Measurements from ENCODE around the gene ARHGDIA. TPM values are rescaled to one million over a fixed set of nuclear protein-coding genes. Genes with fewer than 3 reads are reported as not detected.
"Not testable (repeated sequence)": the region's sequence is repeated elsewhere in the genome, so short reads cannot be mapped to it uniquely, and the experiment has no call there.

Gene ARHGDIA
- 158 TPM for total RNA-seq
- long read RNA-seq, transcript ARHGDIA-207 (5 exons, 1,201 nt): minor isoform, 8 of 77 reads
- long read RNA-seq, transcript ARHGDIA-201 (6 exons, 1,906 nt): major isoform, 30 of 77 reads
- long read RNA-seq, partial matches to known transcripts: 0 of 77 reads
- long read RNA-seq, other reads (novel, unspliced or antisense): 33 of 77 reads

DNA sequence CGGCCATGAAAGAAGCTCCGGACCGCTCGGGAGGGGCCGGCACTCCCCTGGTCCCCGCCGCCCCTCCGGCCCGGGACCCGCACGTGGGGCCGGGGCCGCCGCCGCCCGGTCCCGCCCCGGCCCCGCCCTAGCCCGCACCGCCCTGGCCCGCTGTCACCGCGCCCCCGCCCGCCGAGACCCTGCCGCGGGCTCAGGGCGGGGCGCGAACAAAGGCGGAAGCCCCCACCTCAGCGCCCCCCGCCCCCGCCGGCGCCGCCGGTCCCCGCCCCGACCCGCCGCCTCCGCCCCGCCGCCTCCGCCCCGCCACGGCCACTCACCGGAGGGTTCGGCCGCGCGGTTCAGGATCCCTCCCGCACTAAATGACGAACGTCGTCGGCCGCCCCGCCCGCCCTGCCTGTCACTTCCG lies at the start of gene ARHGDIA:
TSS of gene ARHGDIA (minus strand) at position 357 of the 406 bp plus-strand sequence. CDS start 1,407 bp downstream, outside the sequence.
- DNase-seq (ENCODE audit: low spot score): no peak
- intact Hi-C loops (cut with DNase I): loop anchor here (5.0 kb wide), 2 partner anchors 39 to 56 kb away; partner anchors contain the start of genes MAFG and MCRIP1

DNA sequence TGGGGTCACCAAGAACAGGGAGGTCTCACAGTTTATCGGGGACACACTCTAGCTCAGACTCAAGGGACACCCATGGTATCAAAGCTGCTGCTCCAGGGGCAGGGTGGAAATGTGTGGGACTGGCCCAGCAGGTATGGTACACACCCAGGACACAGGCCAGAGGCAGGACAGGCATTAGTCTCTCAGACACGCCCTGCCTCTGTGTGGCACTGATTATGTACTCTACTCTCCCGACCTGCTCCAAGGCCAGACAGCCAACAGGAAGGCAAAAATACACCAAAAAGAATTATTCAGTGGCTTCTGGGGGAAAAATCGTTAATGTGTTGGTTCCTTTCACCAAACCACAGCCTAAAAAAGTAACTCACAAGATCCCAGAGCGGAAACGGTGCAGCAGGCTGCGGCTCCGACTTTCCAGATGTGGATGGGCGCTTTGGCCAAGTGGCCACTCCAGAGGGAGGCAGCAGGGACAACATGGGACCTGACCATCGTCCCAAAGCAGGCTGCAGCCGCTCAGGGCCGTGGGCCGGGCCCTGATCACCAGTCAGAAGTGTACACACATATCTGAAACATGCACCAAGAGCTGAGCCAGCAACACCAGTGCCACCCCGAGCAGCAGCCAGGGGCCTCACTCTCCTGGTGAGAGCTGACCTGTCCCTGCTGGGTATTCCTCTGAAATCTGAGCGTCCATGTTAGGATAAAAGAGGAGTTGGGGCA lies 47.9 kb upstream of the ARHGDIA start:
- intact Hi-C loops (cut with DNase I): no loop called here
- DNase-seq (ENCODE audit: low spot score): no peak

DNA sequence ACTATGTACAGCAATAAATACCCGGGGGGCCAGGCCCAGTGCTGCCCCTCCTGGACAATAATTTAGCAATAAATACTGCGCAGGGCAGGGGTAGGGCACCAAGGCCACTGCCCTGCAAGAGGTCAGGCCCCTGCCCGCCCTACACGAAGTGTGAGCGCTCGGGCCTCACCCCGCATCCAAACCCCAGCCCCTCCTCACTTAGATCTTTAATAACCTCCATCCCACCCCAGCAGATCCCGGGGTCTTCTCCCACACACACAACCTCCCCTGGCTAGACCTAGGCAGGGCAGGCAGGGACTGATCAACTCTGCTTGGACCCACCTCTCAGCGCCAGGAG lies 47.2 kb upstream of the ARHGDIA start:
- not testable (repeated sequence) for DNase-seq (ENCODE audit: low spot score)

DNA sequence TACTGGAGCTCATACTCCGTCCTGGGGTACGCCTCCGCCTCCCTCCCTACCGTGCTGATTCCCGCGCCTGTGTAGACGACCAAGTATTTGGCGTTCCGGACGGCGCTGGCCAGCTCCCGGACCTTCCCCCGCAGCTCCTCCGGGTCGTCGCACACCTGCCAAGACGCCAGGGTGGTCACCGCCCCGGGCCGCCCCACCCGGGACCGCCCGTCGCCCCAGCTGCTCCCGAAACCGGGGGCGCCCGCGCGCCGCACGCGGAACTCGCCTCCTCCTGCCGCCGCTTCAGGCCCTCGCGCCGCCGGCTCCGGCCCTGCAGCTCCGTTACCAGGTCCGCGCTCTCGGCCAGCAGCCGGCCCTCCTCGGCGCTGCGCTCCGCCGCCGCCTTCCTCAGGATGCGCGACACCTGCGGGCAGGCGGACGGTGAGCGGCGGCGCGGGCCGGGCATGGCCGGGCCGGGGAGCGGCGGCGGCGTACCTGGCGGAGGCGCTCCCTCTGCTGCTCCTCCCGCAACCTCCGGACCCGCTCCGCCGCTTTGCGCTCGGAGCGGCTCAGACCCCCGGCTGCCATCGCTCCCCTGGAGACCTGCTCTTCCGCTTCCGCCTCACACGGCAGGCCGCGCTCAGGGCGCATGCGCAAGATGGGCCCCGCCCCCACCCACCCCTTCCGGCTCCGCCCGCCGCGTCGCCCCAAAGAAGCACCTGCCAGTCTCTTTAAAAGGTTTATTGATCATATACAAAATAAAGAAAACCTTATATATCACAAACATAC lies 46.6 kb upstream of the ARHGDIA start, which contains the start of gene SIRT7:
TSS of gene SIRT7 (minus strand) at position 612 of the 768 bp plus-strand sequence. CDS start at position 567, 45 bp downstream.
- DNase-seq (ENCODE audit: low spot score): peak; percentile 91
- intact Hi-C loops (cut with DNase I): no loop called here

More for the DNA sequence above, 47.2 kb upstream of the ARHGDIA start:
- intact Hi-C loops (cut with DNase I): not testable (repeated sequence)

DNA sequence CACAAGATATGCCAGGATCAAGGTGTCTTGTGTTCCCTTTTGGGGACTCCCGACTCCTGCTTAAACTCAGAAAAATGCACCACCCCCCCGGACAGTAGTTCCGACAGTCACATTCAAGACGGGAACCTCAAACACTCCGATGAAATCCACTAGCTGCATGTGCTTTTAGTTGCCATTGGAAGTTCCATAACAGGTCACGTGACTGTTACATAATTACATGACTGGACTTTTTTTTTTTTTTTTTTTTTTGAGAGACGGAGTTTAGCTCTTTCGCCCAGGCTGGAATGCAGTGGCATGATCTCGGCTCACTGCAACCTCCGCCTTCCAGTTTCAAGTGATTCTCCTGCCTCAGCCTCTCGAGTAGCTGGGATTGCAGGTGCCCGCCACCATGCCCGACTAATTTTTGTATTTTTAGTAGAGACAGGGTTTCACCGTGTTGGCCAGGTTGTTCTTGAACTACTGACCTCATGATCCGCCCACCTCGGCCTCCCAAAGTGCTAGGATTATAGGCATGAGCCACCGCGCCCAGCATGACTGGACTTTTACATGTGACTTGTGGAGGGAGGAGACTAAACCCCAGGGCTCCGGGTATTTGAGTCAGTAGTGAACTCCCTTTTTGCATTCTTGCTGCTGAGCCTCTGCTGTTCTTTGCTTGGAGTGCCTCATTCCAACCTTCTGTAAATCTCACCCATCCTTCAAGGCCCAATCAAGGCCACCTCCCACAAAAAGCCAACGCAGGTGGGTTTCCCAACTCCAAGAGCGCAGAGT lies 45.3 kb upstream of the ARHGDIA start:
- intact Hi-C loops (cut with DNase I): no loop called here

DNA sequence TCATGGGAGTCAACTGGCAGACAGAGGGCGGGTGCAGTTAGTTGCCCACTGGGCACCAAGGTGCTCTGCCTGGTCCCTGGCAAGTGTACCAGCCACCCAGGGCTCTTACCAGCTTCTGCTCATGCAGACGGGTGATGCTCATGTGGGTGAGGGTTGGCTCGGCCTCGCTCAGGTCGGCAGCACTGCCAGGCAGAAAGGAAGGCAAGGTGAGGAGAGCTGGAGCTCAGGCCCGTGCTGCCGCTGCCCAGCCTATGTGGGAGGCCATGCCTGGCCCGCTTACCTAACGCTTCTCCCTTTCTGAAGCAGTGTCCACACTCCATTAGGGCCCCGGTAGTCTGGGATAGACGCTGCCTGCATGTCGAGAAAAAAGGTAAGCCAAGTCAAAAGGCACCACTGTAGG lies 44.2 kb upstream of the ARHGDIA start:
- intact Hi-C loops (cut with DNase I): no loop called here

More for the DNA sequence above, 45.3 kb upstream of the ARHGDIA start:
- no peak for DNase-seq (ENCODE audit: low spot score)

DNA sequence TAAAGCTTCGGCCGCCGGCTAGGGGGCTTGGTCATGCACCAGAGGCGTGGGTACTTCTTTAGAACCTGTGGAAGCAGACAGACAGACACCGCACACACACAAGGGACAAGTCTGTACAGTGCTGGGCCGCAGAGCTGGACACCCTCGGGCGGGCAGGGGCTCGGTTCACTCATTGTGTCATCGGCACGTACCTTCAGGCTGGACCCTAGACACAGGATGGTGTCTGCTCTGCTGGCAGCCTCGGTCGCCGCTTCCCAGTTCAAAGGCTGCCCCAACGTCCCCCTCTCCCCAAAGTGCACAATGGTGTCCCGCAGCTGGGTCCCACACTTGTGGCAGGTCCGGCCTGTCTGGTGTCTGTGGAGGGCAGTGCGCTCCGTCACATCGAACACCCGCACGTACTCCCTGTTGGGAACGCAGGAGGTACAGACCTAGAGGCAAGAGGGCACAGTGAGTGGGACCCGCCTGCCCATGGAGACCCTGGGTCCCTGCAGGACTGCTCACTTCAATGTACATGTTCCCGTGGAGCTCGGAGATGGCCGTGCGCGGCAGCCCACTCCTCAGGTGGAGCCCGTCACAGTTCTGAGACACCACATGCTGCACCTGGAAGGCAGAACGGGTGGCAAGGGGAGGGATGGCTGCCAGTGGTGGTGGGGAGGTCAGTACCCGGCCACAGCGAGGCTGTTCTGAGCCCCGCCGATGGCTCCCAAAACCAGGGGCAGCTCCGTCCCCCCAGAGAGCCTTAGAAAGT lies 43.1 kb upstream of the ARHGDIA start:
- intact Hi-C loops (cut with DNase I): no loop called here
- no peak for DNase-seq (ENCODE audit: low spot score)

More for the DNA sequence above, 44.2 kb upstream of the ARHGDIA start:
- DNase-seq (ENCODE audit: low spot score): no peak

DNA sequence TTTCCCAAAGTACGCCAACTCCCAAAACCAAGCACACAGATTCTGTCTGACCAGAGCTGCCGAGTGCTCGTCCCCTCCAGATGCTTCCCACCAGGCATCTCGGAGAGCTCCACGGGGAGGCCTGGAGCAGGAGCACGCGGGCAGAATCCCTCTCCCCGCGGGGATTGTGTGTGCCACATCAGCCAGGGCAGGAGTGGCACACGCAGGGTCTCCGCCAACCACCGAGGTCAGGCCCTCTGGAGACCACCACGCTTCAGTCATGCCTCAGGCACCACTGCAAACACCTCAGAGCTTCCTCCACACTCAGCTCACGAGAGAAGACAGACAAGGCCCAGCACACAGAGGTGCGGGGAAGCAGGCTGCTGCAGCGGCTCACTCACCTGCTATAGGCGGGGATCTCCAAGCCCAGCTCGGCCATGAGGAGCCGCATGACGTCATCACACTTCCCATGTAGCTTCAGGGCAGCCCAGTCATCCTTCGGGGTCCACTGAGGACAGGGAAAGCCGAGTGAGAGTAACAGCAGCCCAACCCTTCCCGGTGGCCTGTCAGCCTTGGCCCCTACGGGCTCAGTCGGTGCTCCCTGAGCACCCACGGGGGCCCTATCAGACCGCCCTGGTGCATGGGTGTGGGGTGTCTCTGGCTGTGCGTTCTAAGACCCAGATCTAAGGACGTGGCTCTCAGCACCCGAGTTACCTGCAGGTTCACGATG lies 42.4 kb upstream of the ARHGDIA start:
- intact Hi-C loops (cut with DNase I): no loop called here
- DNase-seq (ENCODE audit: low spot score): no peak

DNA sequence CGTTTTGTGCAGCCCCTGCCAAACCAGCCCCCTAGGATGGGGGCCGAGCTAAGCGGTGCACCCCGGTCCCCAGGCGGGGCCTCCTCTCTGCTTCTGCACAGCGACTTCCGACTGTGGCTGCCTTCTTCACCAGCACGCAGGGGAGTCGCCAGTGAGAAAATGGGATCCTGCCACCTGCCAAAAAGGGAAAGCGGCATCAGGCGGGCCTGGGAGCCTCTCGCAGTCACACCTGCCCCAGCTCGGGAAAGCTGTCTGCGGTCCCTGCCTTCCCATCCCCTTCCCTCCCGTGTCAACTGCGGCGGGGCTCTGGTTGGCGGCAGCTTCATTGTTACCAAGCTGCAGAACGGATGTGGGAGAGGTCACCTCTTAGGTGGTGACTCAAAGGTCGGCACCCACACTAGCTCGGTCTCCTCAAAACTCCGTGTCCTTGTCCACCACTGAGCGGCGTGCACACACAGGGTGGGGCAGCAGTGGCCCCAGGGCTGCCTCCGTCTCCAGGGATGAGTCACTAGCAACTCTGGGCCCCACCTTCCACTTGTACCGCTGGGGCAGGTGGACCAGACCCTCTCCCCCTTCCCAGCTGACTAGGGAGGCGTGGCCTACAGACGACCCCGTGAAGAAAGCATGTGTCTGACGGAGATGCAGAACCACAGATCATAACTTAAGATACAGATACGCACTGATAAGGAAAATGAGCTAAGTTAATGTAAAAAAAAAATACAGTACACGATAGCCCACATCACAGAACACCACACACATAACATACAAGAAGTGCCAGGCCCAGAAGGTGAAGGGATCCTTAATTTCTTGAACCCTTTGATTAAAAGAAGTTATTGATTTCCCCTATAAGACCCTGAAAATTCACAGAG lies 41.5 kb upstream of the ARHGDIA start:
- intact Hi-C loops (cut with DNase I): no loop called here
- DNase-seq (ENCODE audit: low spot score): no peak

DNA sequence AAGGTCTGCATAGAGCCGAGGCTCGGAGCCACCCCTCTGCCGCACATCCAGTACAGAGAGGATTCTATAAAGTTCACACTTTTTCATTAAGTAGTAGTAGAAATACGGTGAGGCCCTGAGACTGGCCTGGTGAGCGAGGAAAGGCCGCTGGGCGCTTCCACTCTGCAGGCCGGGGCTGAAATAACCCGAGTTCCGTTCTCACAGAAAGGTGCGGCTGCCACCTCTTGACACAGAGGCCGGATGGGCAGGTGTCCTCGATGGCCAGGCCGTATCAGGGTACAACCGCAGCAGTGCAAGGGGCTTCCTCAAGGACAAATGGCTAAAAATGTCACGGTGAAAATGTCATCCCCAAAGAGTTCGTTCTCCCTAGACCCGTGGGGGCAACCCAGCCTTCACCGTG lies 40.8 kb upstream of the ARHGDIA start:
- intact Hi-C loops (cut with DNase I): no loop called here

DNA sequence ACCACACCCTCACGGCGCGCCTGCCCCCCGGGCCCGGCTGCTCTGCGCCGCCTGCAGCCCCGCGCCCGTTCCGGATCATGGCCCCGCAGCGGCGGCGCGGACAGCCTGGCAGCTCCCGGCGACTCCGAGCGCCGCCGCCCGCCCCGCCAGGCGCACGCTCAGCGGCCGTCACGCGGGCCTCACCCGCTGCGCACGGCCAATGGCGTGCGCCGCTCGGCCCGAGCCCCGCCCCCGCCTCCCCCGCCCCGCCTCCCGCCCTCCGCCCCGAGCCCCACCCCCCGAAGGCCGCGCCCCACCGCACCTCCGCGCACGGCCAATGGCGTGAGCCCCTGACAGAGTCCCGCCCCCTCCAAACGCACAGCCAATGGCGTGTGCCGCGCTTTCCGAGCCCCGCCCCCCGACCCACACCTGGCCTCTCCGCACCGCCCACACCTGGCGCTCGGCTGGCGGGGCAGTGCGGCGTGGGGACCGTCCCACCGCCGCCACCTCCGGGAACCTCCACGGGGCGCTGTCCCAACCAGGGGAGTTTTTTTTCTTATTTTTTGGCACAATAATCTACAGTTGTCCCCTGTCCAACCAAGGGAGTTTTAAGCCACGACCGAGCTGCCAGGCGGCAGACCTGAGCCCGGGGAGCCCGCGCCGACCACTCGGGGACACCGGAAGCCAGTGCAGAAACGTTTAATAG lies 40.3 kb upstream of the ARHGDIA start, which contains the start of gene PCYT2:
TSS of gene PCYT2 (minus strand) at position 123 of the 685 bp plus-strand sequence. CDS start at position 79, 44 bp downstream.
- intact Hi-C loops (cut with DNase I): no loop called here
- DNase-seq (ENCODE audit: low spot score): peak; percentile 95

More for the DNA sequence above, 40.8 kb upstream of the ARHGDIA start:
- DNase-seq (ENCODE audit: low spot score): no peak

DNA sequence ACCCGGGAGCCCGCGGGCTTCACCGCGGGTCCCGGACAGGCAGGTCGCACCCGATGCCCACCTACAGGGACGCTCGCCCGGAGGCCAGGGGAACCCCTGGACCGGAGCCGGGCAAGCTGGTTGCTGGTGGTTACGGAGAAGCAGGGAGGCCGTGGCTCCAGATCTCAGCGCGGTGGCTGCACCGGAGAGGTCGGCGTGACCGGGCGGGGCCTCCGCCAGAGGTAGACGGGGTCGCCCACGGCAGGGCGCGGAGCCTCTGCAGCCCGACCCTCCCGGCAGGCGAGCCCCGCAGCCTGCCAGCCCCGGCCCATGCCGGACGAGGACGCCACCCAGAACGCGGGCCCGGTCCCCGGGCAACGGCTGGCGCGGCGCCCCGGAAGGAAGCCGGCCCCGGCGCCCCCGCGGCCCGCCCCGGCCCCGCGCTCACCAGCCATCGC lies 39.7 kb upstream of the ARHGDIA start:
- intact Hi-C loops (cut with DNase I): no loop called here
- DNase-seq (ENCODE audit: low spot score): no peak

DNA sequence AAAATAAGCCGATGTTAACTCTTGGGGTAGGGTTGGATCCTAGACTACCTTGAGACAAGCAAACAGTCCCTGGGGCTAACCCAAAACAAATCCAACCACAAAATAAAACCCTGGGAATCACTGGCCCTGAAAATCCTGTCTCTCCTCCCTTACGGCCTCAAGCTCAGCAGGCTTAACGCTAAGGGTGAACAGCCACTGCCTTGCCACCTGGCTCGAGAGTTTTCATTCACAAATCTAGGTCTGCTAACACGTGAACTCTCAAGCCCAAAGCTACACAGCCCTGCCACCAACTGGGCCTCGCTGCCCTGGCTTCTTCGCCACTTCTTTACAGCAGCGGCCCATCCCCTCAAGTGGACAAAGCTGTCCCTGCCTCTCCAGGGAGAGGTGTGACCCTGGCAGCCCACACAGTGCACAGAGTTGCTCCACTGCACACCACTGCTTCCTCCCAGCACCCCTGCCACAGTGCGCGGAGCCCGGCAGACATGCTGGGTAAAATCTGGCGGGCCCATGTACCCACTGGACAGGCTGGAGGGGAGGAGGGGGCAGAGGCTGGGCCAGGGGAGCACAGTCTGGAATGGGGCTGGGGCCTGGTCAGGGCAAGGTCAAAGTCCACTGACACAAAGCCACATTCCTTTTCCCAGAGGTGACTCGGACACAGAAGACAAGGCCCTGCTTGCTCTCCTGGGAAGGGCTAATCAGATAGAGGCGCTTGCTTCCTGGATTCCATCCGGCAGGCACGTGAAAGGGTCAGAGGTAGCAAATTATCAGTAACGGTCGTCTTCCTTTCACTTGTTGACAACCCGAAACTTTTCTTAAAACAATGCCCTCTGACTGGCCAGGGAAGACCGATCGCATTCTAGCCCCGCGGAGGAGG lies 39.1 kb upstream of the ARHGDIA start:
- no peak for DNase-seq (ENCODE audit: low spot score)
- intact Hi-C loops (cut with DNase I): no loop called here

DNA sequence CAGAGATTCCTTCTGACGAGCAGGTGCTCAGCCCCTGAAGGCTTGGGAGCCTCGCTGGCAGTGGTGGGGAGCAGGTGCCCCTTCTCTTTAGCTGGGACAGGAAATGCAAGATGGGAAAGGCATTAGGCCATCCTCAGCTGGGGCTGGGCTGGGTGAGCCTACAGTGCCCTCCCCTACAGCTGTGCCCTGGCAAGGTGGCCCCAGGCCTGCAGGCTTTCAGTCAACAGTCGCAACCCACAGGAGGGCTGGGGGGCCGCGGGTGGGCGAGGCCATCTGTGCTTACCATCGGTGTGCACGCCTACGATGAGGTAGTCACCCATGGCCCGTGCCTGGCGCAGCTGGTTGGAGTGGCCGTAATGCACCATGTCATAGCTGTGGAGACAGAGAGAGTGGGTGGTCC lies 38.1 kb upstream of the ARHGDIA start:
- intact Hi-C loops (cut with DNase I): no loop called here
- no peak for DNase-seq (ENCODE audit: low spot score)

DNA sequence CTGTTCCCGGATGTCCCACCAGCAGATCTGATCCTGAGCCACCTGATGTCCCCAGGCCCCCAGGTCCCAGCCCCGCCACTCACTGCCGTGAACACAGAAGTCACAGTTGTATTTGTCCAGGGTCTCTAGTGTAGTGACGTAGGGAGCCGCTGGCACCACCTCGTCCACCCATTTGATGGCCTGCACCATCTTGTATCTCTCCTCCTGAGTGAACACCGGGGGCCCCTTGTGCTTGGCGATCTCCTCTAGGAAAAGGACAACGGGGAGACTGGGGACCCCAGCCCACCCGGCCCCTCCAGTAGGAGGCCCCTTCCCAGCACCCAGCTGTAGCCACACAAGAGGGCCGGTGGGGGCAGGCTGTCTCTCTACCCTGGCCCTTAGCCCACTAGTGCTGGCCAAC lies 37.7 kb upstream of the ARHGDIA start:
- DNase-seq (ENCODE audit: low spot score): no peak
- intact Hi-C loops (cut with DNase I): no loop called here

Measured in cardiac septum (tissue), 1 donor.